ENCODE results near the gene PXDC1. TPM values are rescaled to one million over a fixed set of nuclear protein-coding genes. Genes with fewer than 3 reads are reported as not detected.
A peak's percentile ranks its signal among the peaks of the same experiment; 100 is the strongest.

Gene PXDC1
- total RNA-seq, 1 donor from 2014 or later: 37.6 TPM

- no peak for TF ChIP-seq CTCF (conservative IDR thresholded peaks at IDR 0.05; ENCODE audit: low read depth, low read length)
- H3K4me3 ChIP-seq (ENCODE audit: low read depth, low read length): no peak overlapping the region
- DNase-seq (ENCODE audit: low read depth): peak; percentile 64
Measured at GRCh38 chr6:3788408-3789017, 37.0 kb upstream of the PXDC1 start.

GRCh38 chr6:3786141-3786540 lies 34.6 kb upstream of the PXDC1 start:
- DNase-seq (ENCODE audit: low read depth): no peak
- no peak for TF ChIP-seq CTCF (conservative IDR thresholded peaks at IDR 0.05; ENCODE audit: low read depth, low read length)

GRCh38 chr6:3785745-3786098 lies 34.2 kb upstream of the PXDC1 start:
- TF ChIP-seq CTCF (conservative IDR thresholded peaks at IDR 0.05; ENCODE audit: low read depth, low read length): no peak
- DNase-seq (ENCODE audit: low read depth): no peak
- H3K4me3 ChIP-seq (ENCODE audit: low read depth, low read length): no peak overlapping the region

More at GRCh38 chr6:3786141-3786540, 34.6 kb upstream of the PXDC1 start:
- no peak overlapping the region for H3K4me3 ChIP-seq (ENCODE audit: low read depth, low read length)

- no peak for DNase-seq (ENCODE audit: low read depth)
- TF ChIP-seq CTCF (conservative IDR thresholded peaks at IDR 0.05; ENCODE audit: low read depth, low read length): no peak
- no peak overlapping the region for H3K4me3 ChIP-seq (ENCODE audit: low read depth, low read length)
Measured at GRCh38 chr6:3784885-3785744, 33.6 kb upstream of the PXDC1 start.

- no peak for DNase-seq (ENCODE audit: low read depth)
- no peak overlapping the region for H3K4me3 ChIP-seq (ENCODE audit: low read depth, low read length)
- TF ChIP-seq CTCF (conservative IDR thresholded peaks at IDR 0.05; ENCODE audit: low read depth, low read length): no peak
Measured at GRCh38 chr6:3784423-3784822, 32.9 kb upstream of the PXDC1 start.

- no peak for DNase-seq (ENCODE audit: low read depth)
- no peak for TF ChIP-seq CTCF (conservative IDR thresholded peaks at IDR 0.05; ENCODE audit: low read depth, low read length)
- no peak overlapping the region for H3K4me3 ChIP-seq (ENCODE audit: low read depth, low read length)
Measured at GRCh38 chr6:3782876-3783832, 31.6 kb upstream of the PXDC1 start.
